Skeletal muscle tissue (tissue), 4 donors: Measurements from ENCODE around the gene ZNF8. TPM values are rescaled to one million over a fixed set of nuclear protein-coding genes. Genes with fewer than 3 reads are reported as not detected.
"Not testable (repeated sequence)": the region's sequence is repeated elsewhere in the genome, so short reads cannot be mapped to it uniquely, and the experiment has no call there.

Source experiments
- H3K27ac ChIP-seq: one replicate; pipeline ENCODE4 v1.7.0; 2013; ENCODE audit warnings: mild to moderate bottlenecking, low read depth, low read length, inconsistent platforms
- H3K27me3 ChIP-seq, 3 donors: one replicate each; pipeline ENCODE4 v1.7.0; 2013; ENCODE audit warnings: low read length in 3 of 3; ENCODE audit not compliant: control insufficient read depth in 3 of 3, insufficient read depth in 3 of 3
- H3K36me3 ChIP-seq, 3 donors: one replicate each; pipeline ENCODE4 v1.7.0; 2013; ENCODE audit warnings: low read length in 3 of 3; ENCODE audit not compliant: control insufficient read depth in 3 of 3, insufficient read depth in 3 of 3
- H3K4me1 ChIP-seq, 3 donors: one replicate each; pipeline ENCODE4 v1.7.0; 2013; ENCODE audit warnings: low read length in 3 of 3, mild to moderate bottlenecking in 3 of 3; ENCODE audit not compliant: control insufficient read depth in 3 of 3, insufficient read depth in 3 of 3
- H3K4me3 ChIP-seq, 3 donors: one replicate each; pipeline ENCODE4 v1.7.0; 2013; ENCODE audit warnings: low read length in 3 of 3
- H3K9ac ChIP-seq, 3 donors: one replicate each; pipeline ENCODE4 v1.7.0; 2013; ENCODE audit warnings: low read length in 3 of 3, mild to moderate bottlenecking in 3 of 3, moderate library complexity in 2 of 3, low read depth in 1 of 3
- H3K9me3 ChIP-seq, 3 donors: one replicate each; pipeline ENCODE4 v1.7.0; 2013; ENCODE audit warnings: low read length in 3 of 3; ENCODE audit not compliant: control insufficient read depth in 3 of 3
- total RNA-seq: library from RNA; depleted of rRNA; stranded (reverse); fragments of >200 nt; gene quantifications from one replicate; pipeline ENCODE4 v1.2.3, GENCODE V29; 2014
- donor health status: Osteomylitis.

ZNF8 gene
- total RNA-seq: 6.3 TPM

DNA sequence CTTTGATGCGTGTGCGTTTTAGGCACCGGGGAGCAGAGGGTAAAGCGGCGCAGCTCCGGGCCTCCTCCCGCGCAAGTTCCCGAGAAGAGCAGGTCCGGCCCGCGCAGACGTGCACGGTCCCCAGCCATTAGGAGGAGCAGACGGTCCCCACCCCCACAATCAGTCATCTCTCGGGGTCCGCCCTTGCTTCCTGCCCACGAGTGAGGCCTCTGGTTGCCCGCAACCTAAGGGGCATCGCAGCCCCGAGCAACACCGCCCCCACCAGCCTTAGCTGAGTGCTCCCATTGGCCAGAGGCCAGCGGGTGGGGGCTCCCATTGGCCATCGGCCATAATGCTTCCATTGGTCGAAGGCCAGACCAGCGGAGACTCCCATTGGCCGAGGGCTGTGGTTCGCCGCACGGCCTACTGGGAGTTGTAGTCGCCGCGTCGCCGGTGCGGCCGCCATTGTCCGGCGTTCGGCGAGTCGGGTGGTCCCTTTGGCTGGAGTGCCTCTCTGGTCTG is at the start of gene ZNF8:
ZNF8 (plus strand) TSS at position 415 of the 501 bp plus-strand sequence. CDS start 127 bp downstream, outside the sequence.
- Histone ChIP-seq H3K27ac (peak within 1 kb of the TSS; percentile 72), H3K9me3 (peaks cover 3 to 12% (median 4%) of the 10 kb centered on the region in 3 donors), H3K36me3 (peaks cover 0 to 15% (median 4%) of the 10 kb centered on the region in 3 donors), H3K4me1 (peaks cover 6 to 15% (median 13%) of the 10 kb centered on the region in 3 donors), H3K4me3 (peak within 1 kb of the TSS; percentile 80 to 86 (median 80)), H3K27me3 (peaks cover 0 to 6% (median 4%) of the 10 kb centered on the region in 3 donors), H3K9ac (peak within 1 kb of the TSS; percentile 74 to 82 (median 75))

DNA sequence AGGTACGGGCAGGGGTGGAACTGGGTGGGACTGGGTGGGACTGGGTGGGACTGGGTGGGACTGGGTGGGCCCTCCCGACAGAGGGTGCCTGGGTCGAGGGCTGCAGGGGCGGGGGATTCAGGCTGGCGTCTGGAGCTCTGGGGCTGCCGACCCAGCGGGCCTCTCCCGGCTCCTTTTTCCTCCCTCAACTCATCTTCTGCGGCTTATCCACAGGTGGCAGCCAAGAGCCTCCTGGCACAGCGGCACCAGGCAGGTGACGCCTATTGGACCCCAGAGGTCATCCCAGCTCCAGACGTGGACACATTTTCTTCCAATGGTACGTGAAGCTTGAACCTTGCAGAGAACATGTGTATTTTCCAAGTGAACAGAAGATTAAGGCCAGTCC is 49.5 kb upstream of the ZNF8 start:
- Histone ChIP-seq H3K36me3 (peaks cover 33 to 43% (median 39%) of the 10 kb centered on the region in 3 donors), H3K4me1 (peaks cover 8 to 17% (median 9%) of the 10 kb centered on the region in 3 donors), H3K27ac (no peak overlapping the region), H3K9me3 (peaks cover 12 to 31% (median 25%) of the 10 kb centered on the region in 3 donors), H3K27me3 (no peaks in the 10 kb centered on the region), H3K9ac (peak overlapping the region in 1 of 3 donors; percentile 80), H3K4me3 (peak overlapping the region; percentile 80 to 89 (median 81))

DNA sequence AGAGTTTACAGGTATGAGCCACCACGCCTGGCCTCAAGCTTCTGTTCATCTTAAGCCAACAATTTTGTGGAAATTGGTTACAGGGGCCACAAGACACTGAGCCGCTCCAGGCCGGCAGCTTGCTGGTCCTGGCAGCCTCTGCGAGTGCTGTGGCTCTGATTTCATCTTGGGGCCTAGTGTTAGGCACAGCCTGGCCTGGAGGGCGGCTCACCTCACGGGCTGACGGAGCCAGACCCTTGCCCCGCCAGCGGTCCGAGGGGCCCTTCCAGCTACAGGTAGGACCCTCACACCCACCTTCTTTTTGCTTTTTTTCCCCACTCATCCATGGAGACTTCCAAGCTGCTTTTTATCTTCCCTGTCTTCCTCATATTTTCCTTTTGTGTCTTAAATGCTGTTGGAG is 41.4 kb upstream of the ZNF8 start:
- no peaks in the 10 kb centered on the region for H3K4me1 ChIP-seq
- no peak overlapping the region for H3K27ac ChIP-seq
- no peaks in the 10 kb centered on the region for H3K27me3 ChIP-seq
- H3K36me3 ChIP-seq: peaks cover 41 to 59% (median 48%) of the 10 kb centered on the region in 3 donors
- H3K4me3 ChIP-seq: no peak overlapping the region
- peaks cover 27 to 36% (median 32%) of the 10 kb centered on the region in 3 donors for H3K9me3 ChIP-seq
- no peak overlapping the region for H3K9ac ChIP-seq

DNA sequence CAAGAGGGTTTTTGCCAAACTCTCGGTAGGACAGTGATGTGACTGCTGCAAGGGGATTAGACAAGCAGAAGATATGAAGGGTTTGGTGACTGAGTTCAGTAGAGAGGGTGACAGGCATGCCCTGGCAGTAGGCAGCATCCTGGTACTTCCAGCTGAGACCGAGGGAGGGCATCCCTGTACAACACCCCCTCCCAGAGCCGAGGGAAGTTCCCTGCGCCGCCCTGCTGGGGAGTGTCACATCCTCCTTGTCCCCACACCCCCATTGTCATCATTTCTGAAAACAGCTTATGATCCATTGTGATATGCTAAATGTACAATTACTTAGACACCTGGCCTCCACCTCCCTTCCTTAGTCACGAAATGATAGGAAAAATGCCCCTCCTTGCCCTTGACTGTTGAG is 35.4 kb upstream of the ZNF8 start:
- H3K4me3 ChIP-seq: peak overlapping the region in 2 of 3 donors; percentile 20 to 49
- peaks cover 63 to 68% (median 64%) of the 10 kb centered on the region in 3 donors for H3K36me3 ChIP-seq
- H3K4me1 ChIP-seq: no peaks in the 10 kb centered on the region
- H3K27ac ChIP-seq: no peak overlapping the region
- no peak overlapping the region for H3K9ac ChIP-seq
- peaks cover 28 to 55% (median 44%) of the 10 kb centered on the region in 3 donors for H3K9me3 ChIP-seq
- no peaks in the 10 kb centered on the region for H3K27me3 ChIP-seq

DNA sequence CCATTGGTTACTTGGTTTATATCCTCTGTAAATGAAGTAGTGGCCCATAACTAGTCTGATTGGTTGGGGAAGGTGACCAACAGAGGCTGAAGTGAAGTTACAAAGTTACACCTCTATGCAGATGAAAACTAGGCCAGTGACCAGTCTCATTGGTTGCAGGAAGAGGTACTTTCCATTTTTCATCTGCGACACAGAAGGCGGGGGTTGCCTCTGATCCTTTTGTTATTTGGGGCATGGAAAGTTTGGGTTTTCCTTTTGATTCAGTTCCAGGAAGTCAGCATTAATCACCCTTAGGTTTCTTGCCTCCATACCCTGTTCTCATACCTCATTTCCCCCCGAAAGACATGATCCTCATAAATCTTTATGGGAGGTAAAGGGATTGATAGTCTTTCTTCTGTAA is 29.9 kb upstream of the ZNF8 start:
- H3K36me3 ChIP-seq: peaks cover 64 to 80% (median 68%) of the 10 kb centered on the region in 3 donors
- peak overlapping the region; percentile 14 to 44 (median 21) for H3K4me3 ChIP-seq
- H3K4me1 ChIP-seq: no peaks in the 10 kb centered on the region
- H3K27me3 ChIP-seq: no peaks in the 10 kb centered on the region
- H3K9me3 ChIP-seq: peaks cover 16 to 63% (median 38%) of the 10 kb centered on the region in 3 donors
- no peak overlapping the region for H3K27ac ChIP-seq
- no peak overlapping the region for H3K9ac ChIP-seq

DNA sequence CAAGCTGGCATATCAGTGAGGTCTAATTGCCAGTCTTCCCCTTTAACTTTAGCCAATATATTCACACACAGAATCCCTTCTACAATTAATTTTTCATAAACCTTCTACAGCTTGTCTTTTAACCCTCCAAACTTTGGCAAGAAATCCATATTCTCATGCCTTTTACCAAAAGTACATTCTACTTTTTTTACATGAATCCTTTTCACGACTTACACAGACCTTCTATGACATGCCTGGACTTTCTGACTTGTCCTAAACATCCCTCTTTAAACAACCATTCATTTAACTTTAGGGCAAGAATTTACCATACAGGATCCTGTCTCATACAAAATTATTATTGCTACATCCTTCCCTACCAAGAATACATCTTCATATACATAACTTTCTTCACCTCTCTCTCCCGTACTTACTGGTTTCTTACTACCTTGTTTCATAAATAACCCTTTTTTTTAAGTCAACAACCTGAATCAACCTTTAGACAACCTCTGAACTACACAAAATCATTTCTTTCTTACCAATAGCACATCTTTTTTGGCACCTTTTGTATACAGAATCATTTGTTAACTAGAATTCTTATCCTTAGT is 26.6 kb upstream of the ZNF8 start:
- Histone ChIP-seq H3K9me3 (peaks cover 22 to 61% (median 33%) of the 10 kb centered on the region in 3 donors), H3K4me1 (no peaks in the 10 kb centered on the region), H3K27ac (no peak overlapping the region), H3K36me3 (peaks cover 51 to 74% (median 56%) of the 10 kb centered on the region in 3 donors), H3K27me3 (no peaks in the 10 kb centered on the region), H3K4me3 (peak overlapping the region in 1 of 3 donors; percentile 24), H3K9ac (no peak overlapping the region)

DNA sequence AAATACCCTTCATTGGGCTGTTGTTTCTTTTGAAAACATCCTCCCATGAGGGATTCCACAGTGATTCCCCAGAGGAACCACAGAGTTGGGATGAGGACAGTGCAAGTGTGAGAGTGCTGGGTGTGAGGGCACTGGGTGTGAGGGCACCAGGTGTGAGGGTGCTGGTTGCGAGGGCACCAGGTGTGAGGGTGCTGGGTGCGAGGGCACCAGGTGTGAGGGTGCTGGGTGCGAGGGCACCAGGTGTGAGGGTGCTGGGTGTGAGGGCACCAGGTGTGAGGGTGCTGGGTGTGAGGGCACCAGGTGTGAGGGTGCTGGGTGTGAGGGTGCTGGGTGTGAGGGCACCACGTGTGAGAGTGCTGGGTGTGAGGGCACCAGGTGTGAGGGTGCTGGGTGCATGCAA is 20.5 kb upstream of the ZNF8 start:
- Histone ChIP-seq H3K9me3 (peaks cover 59 to 74% (median 67%) of the 10 kb centered on the region in 3 donors), H3K4me3 (peak overlapping the region; percentile 17 to 60 (median 59)), H3K36me3 (peaks cover 66 to 78% (median 72%) of the 10 kb centered on the region in 3 donors)
- not testable (repeated sequence) for H3K4me1 ChIP-seq, H3K27me3 ChIP-seq, H3K27ac ChIP-seq, H3K9ac ChIP-seq

DNA sequence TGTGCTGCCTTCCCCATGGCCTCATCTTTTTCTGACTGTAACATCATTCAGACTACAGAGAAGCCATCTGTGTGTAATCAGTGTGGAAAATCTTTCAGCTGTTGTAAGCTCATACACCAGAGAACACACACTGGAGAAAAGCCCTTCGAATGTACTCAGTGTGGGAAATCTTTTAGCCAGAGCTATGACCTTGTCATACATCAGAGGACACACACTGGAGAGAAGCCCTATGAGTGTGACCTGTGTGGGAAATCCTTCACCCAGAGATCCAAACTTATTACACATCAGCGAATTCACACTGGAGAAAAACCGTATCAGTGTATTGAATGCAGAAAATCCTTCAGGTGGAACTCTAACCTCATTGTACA is 17.2 kb upstream of the ZNF8 start:
- peaks cover 65 to 74% (median 66%) of the 10 kb centered on the region in 3 donors for H3K36me3 ChIP-seq
- H3K9me3 ChIP-seq: peaks cover 66 to 71% (median 70%) of the 10 kb centered on the region in 3 donors
- H3K9ac ChIP-seq: no peak overlapping the region
- H3K27me3 ChIP-seq: no peaks in the 10 kb centered on the region
- no peaks in the 10 kb centered on the region for H3K4me1 ChIP-seq
- peak overlapping the region; percentile 0 to 60 (median 42) for H3K4me3 ChIP-seq
- H3K27ac ChIP-seq: no peak overlapping the region

DNA sequence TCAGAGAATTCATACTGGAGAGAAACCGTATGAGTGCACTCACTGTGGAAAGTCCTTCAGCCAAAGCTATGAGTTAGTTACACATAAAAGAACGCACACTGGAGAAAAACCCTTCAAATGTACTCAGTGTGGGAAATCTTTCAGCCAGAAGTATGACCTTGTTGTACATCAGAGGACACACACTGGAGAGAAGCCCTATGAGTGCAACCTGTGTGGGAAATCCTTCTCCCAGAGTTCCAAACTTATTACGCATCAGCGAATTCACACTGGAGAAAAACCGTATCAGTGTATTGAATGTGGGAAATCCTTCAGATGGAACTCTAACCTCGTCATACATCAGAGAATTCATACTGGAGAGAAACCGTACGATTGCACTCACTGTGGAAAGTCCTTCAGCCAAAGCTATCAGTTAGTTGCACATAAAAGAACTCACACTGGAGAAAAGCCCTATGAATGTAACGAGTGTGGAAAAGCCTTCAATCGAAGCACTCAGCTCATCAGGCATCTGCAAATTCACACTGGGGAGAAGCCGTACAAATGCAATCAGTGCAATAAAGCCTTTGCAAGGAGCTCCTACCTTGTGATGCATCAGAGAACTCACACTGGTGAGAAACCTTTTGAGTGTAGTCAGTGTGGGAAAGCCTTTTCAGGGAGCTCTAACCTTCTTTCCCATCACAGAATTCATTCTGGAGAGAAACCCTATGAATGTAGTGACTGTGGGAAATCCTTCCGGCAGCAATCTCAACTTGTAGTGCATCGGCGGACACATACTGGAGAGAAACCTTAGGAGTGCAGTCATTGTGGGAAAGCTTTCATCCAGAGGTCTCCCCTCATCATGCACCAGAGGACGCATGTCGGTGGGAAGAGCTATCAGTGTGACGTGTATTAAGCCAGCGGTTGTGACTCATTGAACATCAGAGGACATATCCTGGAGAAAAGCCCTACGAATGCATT is 16.5 kb upstream of the ZNF8 start:
- no peaks in the 10 kb centered on the region for H3K4me1 ChIP-seq
- H3K27ac ChIP-seq: no peak overlapping the region
- H3K27me3 ChIP-seq: no peaks in the 10 kb centered on the region
- peak overlapping the region; percentile 42 to 60 (median 58) for H3K4me3 ChIP-seq
- peaks cover 66 to 75% (median 73%) of the 10 kb centered on the region in 3 donors for H3K9me3 ChIP-seq
- H3K36me3 ChIP-seq: peaks cover 62 to 75% (median 64%) of the 10 kb centered on the region in 3 donors
- no peak overlapping the region for H3K9ac ChIP-seq
